H9 (cell line): ENCODE measurements around the gene POLR2M. TPM values are rescaled to one million over a fixed set of nuclear protein-coding genes. Genes with fewer than 3 reads are reported as not detected.

Source experiments
- DNase-seq: peaks from one replicate; pipeline ENCODE4 v3.0.0-alpha.2; 2017
- H2AFZ ChIP-seq: one replicate; pipeline ENCODE4 v1.6.1; 2013; ENCODE audit warnings: mild to moderate bottlenecking, low read length, control low read depth, moderate library complexity
- H2AK5ac ChIP-seq: 2 replicates; pipeline ENCODE4 v1.6.1; 2013; ENCODE audit warnings: low read length, control low read depth, mixed read lengths; ENCODE audit not compliant: insufficient read length
- H2BK120ac ChIP-seq: one replicate; pipeline ENCODE4 v1.6.1; 2013; ENCODE audit warnings: low read depth, mild to moderate bottlenecking, low read length, control low read depth, inconsistent platforms; ENCODE audit not compliant: poor library complexity, severe bottlenecking
- H2BK12ac ChIP-seq: 2 replicates; pipeline ENCODE4 v1.6.1; 2013; ENCODE audit warnings: low read length, control low read depth, mixed read lengths, low read depth; ENCODE audit not compliant: insufficient read length
- H2BK15ac ChIP-seq: 2 replicates; pipeline ENCODE4 v1.6.1; 2013; ENCODE audit warnings: low read depth, low read length, control low read depth
- H2BK20ac ChIP-seq: one replicate; pipeline ENCODE4 v1.6.1; 2013; ENCODE audit warnings: low read depth, mild to moderate bottlenecking, low read length, control low read depth, inconsistent platforms; ENCODE audit not compliant: poor library complexity, severe bottlenecking
- H2BK5ac ChIP-seq: 2 replicates; pipeline ENCODE4 v1.6.1; 2013; ENCODE audit warnings: low read length, control low read depth, mixed read lengths; ENCODE audit not compliant: insufficient read length
- H3K14ac ChIP-seq: 2 replicates; pipeline ENCODE4 v1.6.1; 2013; ENCODE audit warnings: low read length, control low read depth; ENCODE audit not compliant: insufficient read depth
- H3K18ac ChIP-seq: 2 replicates; pipeline ENCODE4 v1.6.1; 2013; ENCODE audit warnings: low read depth, mild to moderate bottlenecking, mixed read lengths, low read length, control low read depth; ENCODE audit not compliant: insufficient read length
- H3K23ac ChIP-seq: 2 replicates; pipeline ENCODE4 v1.6.1; 2013; ENCODE audit warnings: low read length, control low read depth, mixed read lengths, low read depth; ENCODE audit not compliant: insufficient read length
- H3K23me2 ChIP-seq: 2 replicates; pipeline ENCODE4 v1.6.1; 2013; ENCODE audit warnings: low read depth, mild to moderate bottlenecking, mixed read lengths, low read length, control low read depth; ENCODE audit not compliant: insufficient read length, poor library complexity, severe bottlenecking
- H3K27ac ChIP-seq: 2 replicates; pipeline ENCODE4 v1.5.1; 2013; ENCODE audit warnings: low read length, control low read depth, mixed read lengths, low read depth; ENCODE audit not compliant: insufficient read length
- H3K27me3 ChIP-seq: 2 replicates; pipeline ENCODE4 v1.6.1; 2013; ENCODE audit warnings: low read length, control low read depth, inconsistent platforms; ENCODE audit not compliant: insufficient read depth
- H3K4ac ChIP-seq: 2 replicates; pipeline ENCODE4 v1.6.1; 2013; ENCODE audit warnings: low read depth, mild to moderate bottlenecking, control low read depth, inconsistent platforms, low read length, moderate library complexity
- H3K4me1 ChIP-seq: 2 replicates; pipeline ENCODE4 v1.6.1; 2013; ENCODE audit warnings: low read length, control low read depth, inconsistent platforms; ENCODE audit not compliant: insufficient read depth
- H3K4me2 ChIP-seq: 2 replicates; pipeline ENCODE4 v1.6.1; 2013; ENCODE audit warnings: low read length, control low read depth, mixed read lengths; ENCODE audit not compliant: insufficient read length, insufficient read depth
- H3K56ac ChIP-seq: 2 replicates; pipeline ENCODE4 v1.6.1; 2013; ENCODE audit warnings: low read depth, mild to moderate bottlenecking, mixed read lengths, low read length, control low read depth; ENCODE audit not compliant: insufficient read length
- H3K79me1 ChIP-seq: 2 replicates; pipeline ENCODE4 v1.6.1; 2013; ENCODE audit warnings: low read depth, mild to moderate bottlenecking, moderate library complexity, low read length, control low read depth, inconsistent platforms; ENCODE audit not compliant: insufficient read depth, poor library complexity, severe bottlenecking
- H3K79me2 ChIP-seq: 2 replicates; pipeline ENCODE4 v1.6.1; 2013; ENCODE audit warnings: low read length, control low read depth, inconsistent platforms; ENCODE audit not compliant: insufficient read depth
- H3K9ac ChIP-seq: 2 replicates; pipeline ENCODE4 v1.6.1; 2013; ENCODE audit warnings: low read length, control low read depth, mixed read lengths; ENCODE audit not compliant: insufficient read length; ENCODE audit errors: extremely low read depth
- H3K9me3 ChIP-seq: one replicate; pipeline ENCODE4 v1.6.1; 2013; ENCODE audit warnings: low read depth, low read length, inconsistent platforms; ENCODE audit not compliant: control insufficient read depth
- H3T11ph ChIP-seq: one replicate; pipeline ENCODE4 v1.6.1; 2013; ENCODE audit warnings: mild to moderate bottlenecking, low read length, control low read depth, inconsistent platforms
- H4K20me1 ChIP-seq: one replicate; pipeline ENCODE4 v1.6.1; 2013; ENCODE audit not compliant: control insufficient read depth, insufficient read length, insufficient read depth
- H4K5ac ChIP-seq: 2 replicates; pipeline ENCODE4 v1.6.1; 2013; ENCODE audit warnings: low read depth, mild to moderate bottlenecking, mixed read lengths, low read length, control low read depth; ENCODE audit not compliant: insufficient read length
- H4K8ac ChIP-seq: replicated peaks from 2 replicates; pipeline ENCODE4 v1.6.1; 2013; ENCODE audit warnings: low read length, control low read depth, mixed read lengths, low read depth; ENCODE audit not compliant: insufficient read length
- H4K91ac ChIP-seq: 2 replicates; pipeline ENCODE4 v1.6.1; 2013; ENCODE audit warnings: low read depth, mild to moderate bottlenecking, moderate library complexity, mixed read lengths, low read length, control low read depth; ENCODE audit not compliant: insufficient read length
- H3K27ac Mint-ChIP-seq, 3 experiments: 2 replicates in 2 of 3; 3 replicates in 1 of 3; pipeline ENCODE4 v1.8.0; 2020 to 2021; ENCODE audit warnings: mixed read lengths in 3 of 3, mild to moderate bottlenecking in 1 of 3, moderate library complexity in 1 of 3
- H3K27me3 Mint-ChIP-seq: 2 replicates; pipeline ENCODE4 v1.8.0; 2021; ENCODE audit warnings: low read depth, mild to moderate bottlenecking, moderate library complexity, mixed read lengths
- H3K36me3 Mint-ChIP-seq, 3 experiments: 2 replicates in 2 of 3; 3 replicates in 1 of 3; pipeline ENCODE4 v1.8.0; 2020 to 2021; ENCODE audit warnings: low read depth in 3 of 3, mixed read lengths in 3 of 3; ENCODE audit not compliant: insufficient read depth in 1 of 3
- H3K4me1 Mint-ChIP-seq, 2 experiments: 2 replicates each; pipeline ENCODE4 v1.8.0; 2020; ENCODE audit warnings: mixed read lengths in 2 of 2
- H3K4me3 Mint-ChIP-seq, 2 experiments: 2 replicates in 1 of 2; 3 replicates in 1 of 2; pipeline ENCODE4 v1.8.0; 2020 to 2021; ENCODE audit warnings: mild to moderate bottlenecking in 2 of 2, mixed read lengths in 2 of 2, moderate library complexity in 1 of 2
- H3K9me3 Mint-ChIP-seq, 2 experiments: 2 replicates in 1 of 2; 3 replicates in 1 of 2; pipeline ENCODE4 v1.8.0; 2020; ENCODE audit warnings: mild to moderate bottlenecking in 2 of 2, mixed read lengths in 2 of 2, moderate library complexity in 1 of 2
- CTCF ChIP-seq: fragments of 200-600 bp; sonication (generic); conservative IDR thresholded peaks from 3 replicates; pipeline ENCODE4 v1.8.0; 2021; ENCODE audit warnings: antibody characterized with exemption, mild to moderate bottlenecking
- WGBS: extraction: QIAGEN DNeasy Blood & Tissue Kit; methylation state at CpG from one replicate; pipeline ENCODE4 v1.1.7; 2013; ENCODE audit warnings: missing lambda C conversion rate, low lambda C conversion rate, mixed read lengths; ENCODE audit not compliant: insufficient read length; ENCODE audit errors: extremely low coverage; 5-methylcytosine and 5-hydroxymethylcytosine counted together
- total RNA-seq: library from RNA; stranded (reverse); gene quantifications from 2 replicates; pipeline ENCODE4 v1.2.1, GENCODE V29; 2021

The POLR2M gene
- total RNA-seq, 1 experiment from 2014 or later, result 67.3 TPM

GRCh38 chr15:57728436-57728835 is 21.9 kb downstream of the POLR2M start:
- DNase-seq, result no peak
- H3K4me3 Mint-ChIP-seq, result no peak overlapping the region
- peaks cover 4 to 10% of the 10 kb centered on the region in 2 experiments; a peak in 3 of 4 replicates for H3K4me1 Mint-ChIP-seq
- no peak overlapping the region for H2BK5ac ChIP-seq
- H3K4me2 ChIP-seq, result no peak overlapping the region
- no peaks in the 10 kb centered on the region for H3K27me3 Mint-ChIP-seq
- H3K79me1 ChIP-seq, result no peaks in the 10 kb centered on the region
- H3K4me1 ChIP-seq, result no peaks in the 10 kb centered on the region
- no peak overlapping the region for H3K4ac ChIP-seq
- no peak overlapping the region for H2AK5ac ChIP-seq
- no peak overlapping the region for H2BK20ac ChIP-seq
- H3K27ac Mint-ChIP-seq, result peak overlapping the region in 1 of 3 experiments; percentile 62; a peak in 1 of 7 replicates
- H3K27me3 ChIP-seq, result no peaks in the 10 kb centered on the region
- H2BK120ac ChIP-seq, result no peak overlapping the region
- no peak overlapping the region for H3K9ac ChIP-seq
- H3K14ac ChIP-seq, result no peak overlapping the region
- H3K9me3 ChIP-seq, result no peaks in the 10 kb centered on the region
- no peak overlapping the region for H4K8ac ChIP-seq
- H3K56ac ChIP-seq, result no peak overlapping the region
- H2AFZ ChIP-seq, result no peak overlapping the region
- no peak overlapping the region for H4K5ac ChIP-seq
- no peaks in the 10 kb centered on the region for H3K79me2 ChIP-seq
- H4K20me1 ChIP-seq, result no peaks in the 10 kb centered on the region
- H3T11ph ChIP-seq, result no peak overlapping the region
- no peaks in the 10 kb centered on the region for H3K23me2 ChIP-seq
- no peak overlapping the region for H3K27ac ChIP-seq
- no peak overlapping the region for H4K91ac ChIP-seq
- H3K36me3 Mint-ChIP-seq, result peaks cover 0 to 4% (median 0%) of the 10 kb centered on the region in 3 experiments; a peak in 1 of 7 replicates
- no peak for TF ChIP-seq CTCF
- no peak overlapping the region for H2BK12ac ChIP-seq
- no peak overlapping the region for H2BK15ac ChIP-seq
- peaks cover 0 to 8% of the 10 kb centered on the region in 2 experiments; a peak in 4 of 5 replicates for H3K9me3 Mint-ChIP-seq
- WGBS, result no CpG with 5 or more reads among the region's 8 CpGs
- no peak overlapping the region for H3K18ac ChIP-seq
- H3K23ac ChIP-seq, result no peak overlapping the region
